ENCODE measurements around the gene CD200.

CD200 gene

GRCh38 chr3:112345681-112346080 is 12.7 kb downstream of the CD200 start:
- H3K9me3 ChIP-seq (ENCODE audit: control insufficient read depth in 1 of 2, low read length in 2 of 2), result peaks cover 0 to 2% of the 10 kb centered on the region in 2 donors
- no peaks in the 10 kb centered on the region for H3K4me1 ChIP-seq (ENCODE audit: control insufficient read depth in 1 of 2, insufficient read depth in 2 of 2, low read length in 2 of 2)
- no peak overlapping the region for H3K27ac ChIP-seq (ENCODE audit: low read depth, low read length)
- no peak overlapping the region for H3K9ac ChIP-seq (ENCODE audit: low read depth in 1 of 2, low read length in 2 of 2)
- no peak overlapping the region for H3K4me3 ChIP-seq (ENCODE audit: low read depth in 1 of 2, low read length in 2 of 2)
- no peaks in the 10 kb centered on the region for H3K27me3 ChIP-seq (ENCODE audit: control insufficient read depth in 1 of 2, insufficient read depth in 2 of 2, low read length in 2 of 2)
- no peaks in the 10 kb centered on the region for H3K36me3 ChIP-seq (ENCODE audit: control insufficient read depth in 1 of 2, insufficient read depth in 2 of 2, low read length in 2 of 2)

GRCh38 chr3:112346491-112347122 is 13.7 kb downstream of the CD200 start:
- H3K4me1 ChIP-seq (ENCODE audit: control insufficient read depth in 1 of 2, insufficient read depth in 2 of 2, low read length in 2 of 2), result no peaks in the 10 kb centered on the region

GRCh38 chr3:112348943-112349342 is 16.0 kb downstream of the CD200 start:
- H3K27ac ChIP-seq (ENCODE audit: low read depth, low read length), result no peak overlapping the region
- H3K27me3 ChIP-seq (ENCODE audit: control insufficient read depth in 1 of 2, insufficient read depth in 2 of 2, low read length in 2 of 2), result no peaks in the 10 kb centered on the region
- no peaks in the 10 kb centered on the region for H3K36me3 ChIP-seq (ENCODE audit: control insufficient read depth in 1 of 2, insufficient read depth in 2 of 2, low read length in 2 of 2)
- no peak overlapping the region for H3K4me3 ChIP-seq (ENCODE audit: low read depth in 1 of 2, low read length in 2 of 2)
- H3K9ac ChIP-seq (ENCODE audit: low read depth in 1 of 2, low read length in 2 of 2), result no peak overlapping the region
- H3K9me3 ChIP-seq (ENCODE audit: control insufficient read depth in 1 of 2, low read length in 2 of 2), result no peaks in the 10 kb centered on the region
- H3K4me1 ChIP-seq (ENCODE audit: control insufficient read depth in 1 of 2, insufficient read depth in 2 of 2, low read length in 2 of 2), result no peaks in the 10 kb centered on the region

More at GRCh38 chr3:112346491-112347122, 13.7 kb downstream of the CD200 start:
- no peaks in the 10 kb centered on the region for H3K27me3 ChIP-seq (ENCODE audit: control insufficient read depth in 1 of 2, insufficient read depth in 2 of 2, low read length in 2 of 2)
- no peak overlapping the region for H3K27ac ChIP-seq (ENCODE audit: low read depth, low read length)
- no peak overlapping the region for H3K9ac ChIP-seq (ENCODE audit: low read depth in 1 of 2, low read length in 2 of 2)
- H3K36me3 ChIP-seq (ENCODE audit: control insufficient read depth in 1 of 2, insufficient read depth in 2 of 2, low read length in 2 of 2), result no peaks in the 10 kb centered on the region
- H3K9me3 ChIP-seq (ENCODE audit: control insufficient read depth in 1 of 2, low read length in 2 of 2), result peaks cover 0 to 2% of the 10 kb centered on the region in 2 donors
- no peak overlapping the region for H3K4me3 ChIP-seq (ENCODE audit: low read depth in 1 of 2, low read length in 2 of 2)

- no peaks in the 10 kb centered on the region for H3K36me3 ChIP-seq (ENCODE audit: control insufficient read depth in 1 of 2, insufficient read depth in 2 of 2, low read length in 2 of 2)
- H3K9me3 ChIP-seq (ENCODE audit: control insufficient read depth in 1 of 2, low read length in 2 of 2), result no peaks in the 10 kb centered on the region
- H3K4me3 ChIP-seq (ENCODE audit: low read depth in 1 of 2, low read length in 2 of 2), result no peak overlapping the region
- H3K27me3 ChIP-seq (ENCODE audit: control insufficient read depth in 1 of 2, insufficient read depth in 2 of 2, low read length in 2 of 2), result no peaks in the 10 kb centered on the region
- H3K9ac ChIP-seq (ENCODE audit: low read depth in 1 of 2, low read length in 2 of 2), result no peak overlapping the region
- H3K27ac ChIP-seq (ENCODE audit: low read depth, low read length), result no peak overlapping the region
- no peaks in the 10 kb centered on the region for H3K4me1 ChIP-seq (ENCODE audit: control insufficient read depth in 1 of 2, insufficient read depth in 2 of 2, low read length in 2 of 2)
These were observed 16.6 kb downstream of the CD200 start for GRCh38 chr3:112349557-112349956.

- H3K36me3 ChIP-seq (ENCODE audit: control insufficient read depth in 1 of 2, insufficient read depth in 2 of 2, low read length in 2 of 2), result no peaks in the 10 kb centered on the region
- no peaks in the 10 kb centered on the region for H3K27me3 ChIP-seq (ENCODE audit: control insufficient read depth in 1 of 2, insufficient read depth in 2 of 2, low read length in 2 of 2)
- H3K27ac ChIP-seq (ENCODE audit: low read depth, low read length), result no peak overlapping the region
- H3K4me3 ChIP-seq (ENCODE audit: low read depth in 1 of 2, low read length in 2 of 2), result no peak overlapping the region
- H3K9me3 ChIP-seq (ENCODE audit: control insufficient read depth in 1 of 2, low read length in 2 of 2), result no peaks in the 10 kb centered on the region
- H3K9ac ChIP-seq (ENCODE audit: low read depth in 1 of 2, low read length in 2 of 2), result no peak overlapping the region
- no peaks in the 10 kb centered on the region for H3K4me1 ChIP-seq (ENCODE audit: control insufficient read depth in 1 of 2, insufficient read depth in 2 of 2, low read length in 2 of 2)
These were observed 17.3 kb downstream of the CD200 start for GRCh38 chr3:112350018-112350810.

GRCh38 chr3:112351036-112351435 is 18.1 kb downstream of the CD200 start:
- no peaks in the 10 kb centered on the region for H3K27me3 ChIP-seq (ENCODE audit: control insufficient read depth in 1 of 2, insufficient read depth in 2 of 2, low read length in 2 of 2)
- H3K27ac ChIP-seq (ENCODE audit: low read depth, low read length), result no peak overlapping the region
- no peak overlapping the region for H3K9ac ChIP-seq (ENCODE audit: low read depth in 1 of 2, low read length in 2 of 2)
- H3K36me3 ChIP-seq (ENCODE audit: control insufficient read depth in 1 of 2, insufficient read depth in 2 of 2, low read length in 2 of 2), result no peaks in the 10 kb centered on the region
- H3K4me3 ChIP-seq (ENCODE audit: low read depth in 1 of 2, low read length in 2 of 2), result no peak overlapping the region
- no peaks in the 10 kb centered on the region for H3K4me1 ChIP-seq (ENCODE audit: control insufficient read depth in 1 of 2, insufficient read depth in 2 of 2, low read length in 2 of 2)
- no peaks in the 10 kb centered on the region for H3K9me3 ChIP-seq (ENCODE audit: control insufficient read depth in 1 of 2, low read length in 2 of 2)

- H3K36me3 ChIP-seq (ENCODE audit: control insufficient read depth in 1 of 2, insufficient read depth in 2 of 2, low read length in 2 of 2), result no peaks in the 10 kb centered on the region
- no peak overlapping the region for H3K4me3 ChIP-seq (ENCODE audit: low read depth in 1 of 2, low read length in 2 of 2)
- H3K9me3 ChIP-seq (ENCODE audit: control insufficient read depth in 1 of 2, low read length in 2 of 2), result no peaks in the 10 kb centered on the region
- H3K9ac ChIP-seq (ENCODE audit: low read depth in 1 of 2, low read length in 2 of 2), result no peak overlapping the region
- H3K4me1 ChIP-seq (ENCODE audit: control insufficient read depth in 1 of 2, insufficient read depth in 2 of 2, low read length in 2 of 2), result no peaks in the 10 kb centered on the region
- H3K27me3 ChIP-seq (ENCODE audit: control insufficient read depth in 1 of 2, insufficient read depth in 2 of 2, low read length in 2 of 2), result no peaks in the 10 kb centered on the region
- H3K27ac ChIP-seq (ENCODE audit: low read depth, low read length), result no peak overlapping the region
These were observed 18.9 kb downstream of the CD200 start for GRCh38 chr3:112351823-112352222.

- Histone ChIP-seq H3K27ac (ENCODE audit: low read depth, low read length) (no peak overlapping the region), H3K36me3 (ENCODE audit: control insufficient read depth in 1 of 2, insufficient read depth in 2 of 2, low read length in 2 of 2) (no peaks in the 10 kb centered on the region), H3K4me3 (ENCODE audit: low read depth in 1 of 2, low read length in 2 of 2) (no peak overlapping the region), H3K9me3 (ENCODE audit: control insufficient read depth in 1 of 2, low read length in 2 of 2) (no peaks in the 10 kb centered on the region), H3K4me1 (ENCODE audit: control insufficient read depth in 1 of 2, insufficient read depth in 2 of 2, low read length in 2 of 2) (no peaks in the 10 kb centered on the region), H3K9ac (ENCODE audit: low read depth in 1 of 2, low read length in 2 of 2) (no peak overlapping the region), H3K27me3 (ENCODE audit: control insufficient read depth in 1 of 2, insufficient read depth in 2 of 2, low read length in 2 of 2) (no peaks in the 10 kb centered on the region)
These were observed 19.8 kb downstream of the CD200 start for GRCh38 chr3:112352720-112353119.

GRCh38 chr3:112353365-112353764 is 20.4 kb downstream of the CD200 start:
- Histone ChIP-seq H3K4me3 (ENCODE audit: low read depth in 1 of 2, low read length in 2 of 2) (no peak overlapping the region), H3K9ac (ENCODE audit: low read depth in 1 of 2, low read length in 2 of 2) (no peak overlapping the region), H3K27me3 (ENCODE audit: control insufficient read depth in 1 of 2, insufficient read depth in 2 of 2, low read length in 2 of 2) (no peaks in the 10 kb centered on the region), H3K27ac (ENCODE audit: low read depth, low read length) (no peak overlapping the region), H3K36me3 (ENCODE audit: control insufficient read depth in 1 of 2, insufficient read depth in 2 of 2, low read length in 2 of 2) (no peaks in the 10 kb centered on the region), H3K4me1 (ENCODE audit: control insufficient read depth in 1 of 2, insufficient read depth in 2 of 2, low read length in 2 of 2) (no peaks in the 10 kb centered on the region), H3K9me3 (ENCODE audit: control insufficient read depth in 1 of 2, low read length in 2 of 2) (no peaks in the 10 kb centered on the region)

- Histone ChIP-seq H3K9me3 (ENCODE audit: control insufficient read depth in 1 of 2, low read length in 2 of 2) (no peaks in the 10 kb centered on the region), H3K4me1 (ENCODE audit: control insufficient read depth in 1 of 2, insufficient read depth in 2 of 2, low read length in 2 of 2) (no peaks in the 10 kb centered on the region), H3K4me3 (ENCODE audit: low read depth in 1 of 2, low read length in 2 of 2) (no peak overlapping the region), H3K27ac (ENCODE audit: low read depth, low read length) (no peak overlapping the region), H3K27me3 (ENCODE audit: control insufficient read depth in 1 of 2, insufficient read depth in 2 of 2, low read length in 2 of 2) (no peaks in the 10 kb centered on the region), H3K36me3 (ENCODE audit: control insufficient read depth in 1 of 2, insufficient read depth in 2 of 2, low read length in 2 of 2) (no peaks in the 10 kb centered on the region), H3K9ac (ENCODE audit: low read depth in 1 of 2, low read length in 2 of 2) (no peak overlapping the region)
These were observed 21.8 kb downstream of the CD200 start for GRCh38 chr3:112354642-112355306.

Measured in duodenal mucosa (tissue), 2 donors.